Liver (tissue), 3 donors: ENCODE measurements around the gene ASPHD1.

Experiments used
- EGR1 ChIP-seq, 2 donors: IDR thresholded peaks; 2 replicates each; pipeline ENCODE4 v1.6.1; 2016 to 2018; ENCODE audit warnings: antibody characterized with exemption in 2 of 2, low read depth in 2 of 2
- GABPA ChIP-seq, 2 donors: IDR thresholded peaks in 1 of 2; conservative IDR thresholded peaks in 1 of 2; 2 replicates each; pipeline ENCODE4 v1.6.1; 2016; ENCODE audit warnings: antibody characterized with exemption in 2 of 2, mild to moderate bottlenecking in 1 of 2, moderate library complexity in 1 of 2
- RAD21 ChIP-seq, 2 donors: IDR thresholded peaks; 2 replicates each; pipeline ENCODE4 v1.6.1; 2016; ENCODE audit warnings: antibody characterized with exemption in 2 of 2, mild to moderate bottlenecking in 2 of 2
- YY1 ChIP-seq: IDR thresholded peaks from 2 replicates; pipeline ENCODE4 v1.6.1; 2016; ENCODE audit warnings: antibody characterized with exemption, mild to moderate bottlenecking
- TF ChIP-seq, protein P1 (sequence below): fragments of 150-350 bp; IDR thresholded peaks from 2 replicates; pipeline ENCODE4 v1.5.1; 2017; ENCODE audit warnings: improper control_type of control experiment, low read depth, low read length; ENCODE audit not compliant: missing input control
- TF ChIP-seq, protein P2 (sequence below): IDR thresholded peaks from 2 replicates; pipeline ENCODE4 v1.6.1; 2016; ENCODE audit warnings: antibody characterized with exemption, mild to moderate bottlenecking
- TF ChIP-seq, protein P3 (sequence below): IDR thresholded peaks from 2 replicates; pipeline ENCODE4 v1.6.1; 2016; ENCODE audit warnings: antibody characterized with exemption
- donor health status: healthy.
- donor health status: healthy.

DNA sequence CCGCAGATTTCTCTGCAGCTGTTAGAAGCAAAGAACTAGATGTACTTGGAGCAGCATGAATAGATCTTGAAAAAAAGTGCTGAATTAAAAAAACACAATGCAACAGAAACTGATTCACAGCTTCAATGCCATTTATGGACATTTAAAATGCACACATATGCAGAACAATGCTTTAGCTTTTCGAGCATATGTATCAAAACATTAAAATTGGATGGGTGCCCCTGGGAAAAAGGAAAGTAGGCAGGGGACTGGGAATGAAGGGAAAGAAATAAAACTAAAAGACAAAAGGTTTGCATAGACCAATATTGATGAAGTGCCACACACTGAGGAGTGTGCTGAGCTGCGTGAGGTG is 20.7 kb downstream of the ASPHD1 start:
- TF ChIP-seq, protein P1, sequence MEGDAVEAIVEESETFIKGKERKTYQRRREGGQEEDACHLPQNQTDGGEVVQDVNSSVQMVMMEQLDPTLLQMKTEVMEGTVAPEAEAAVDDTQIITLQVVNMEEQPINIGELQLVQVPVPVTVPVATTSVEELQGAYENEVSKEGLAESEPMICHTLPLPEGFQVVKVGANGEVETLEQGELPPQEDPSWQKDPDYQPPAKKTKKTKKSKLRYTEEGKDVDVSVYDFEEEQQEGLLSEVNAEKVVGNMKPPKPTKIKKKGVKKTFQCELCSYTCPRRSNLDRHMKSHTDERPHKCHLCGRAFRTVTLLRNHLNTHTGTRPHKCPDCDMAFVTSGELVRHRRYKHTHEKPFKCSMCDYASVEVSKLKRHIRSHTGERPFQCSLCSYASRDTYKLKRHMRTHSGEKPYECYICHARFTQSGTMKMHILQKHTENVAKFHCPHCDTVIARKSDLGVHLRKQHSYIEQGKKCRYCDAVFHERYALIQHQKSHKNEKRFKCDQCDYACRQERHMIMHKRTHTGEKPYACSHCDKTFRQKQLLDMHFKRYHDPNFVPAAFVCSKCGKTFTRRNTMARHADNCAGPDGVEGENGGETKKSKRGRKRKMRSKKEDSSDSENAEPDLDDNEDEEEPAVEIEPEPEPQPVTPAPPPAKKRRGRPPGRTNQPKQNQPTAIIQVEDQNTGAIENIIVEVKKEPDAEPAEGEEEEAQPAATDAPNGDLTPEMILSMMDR: no peak
- TF ChIP-seq, protein P2, sequence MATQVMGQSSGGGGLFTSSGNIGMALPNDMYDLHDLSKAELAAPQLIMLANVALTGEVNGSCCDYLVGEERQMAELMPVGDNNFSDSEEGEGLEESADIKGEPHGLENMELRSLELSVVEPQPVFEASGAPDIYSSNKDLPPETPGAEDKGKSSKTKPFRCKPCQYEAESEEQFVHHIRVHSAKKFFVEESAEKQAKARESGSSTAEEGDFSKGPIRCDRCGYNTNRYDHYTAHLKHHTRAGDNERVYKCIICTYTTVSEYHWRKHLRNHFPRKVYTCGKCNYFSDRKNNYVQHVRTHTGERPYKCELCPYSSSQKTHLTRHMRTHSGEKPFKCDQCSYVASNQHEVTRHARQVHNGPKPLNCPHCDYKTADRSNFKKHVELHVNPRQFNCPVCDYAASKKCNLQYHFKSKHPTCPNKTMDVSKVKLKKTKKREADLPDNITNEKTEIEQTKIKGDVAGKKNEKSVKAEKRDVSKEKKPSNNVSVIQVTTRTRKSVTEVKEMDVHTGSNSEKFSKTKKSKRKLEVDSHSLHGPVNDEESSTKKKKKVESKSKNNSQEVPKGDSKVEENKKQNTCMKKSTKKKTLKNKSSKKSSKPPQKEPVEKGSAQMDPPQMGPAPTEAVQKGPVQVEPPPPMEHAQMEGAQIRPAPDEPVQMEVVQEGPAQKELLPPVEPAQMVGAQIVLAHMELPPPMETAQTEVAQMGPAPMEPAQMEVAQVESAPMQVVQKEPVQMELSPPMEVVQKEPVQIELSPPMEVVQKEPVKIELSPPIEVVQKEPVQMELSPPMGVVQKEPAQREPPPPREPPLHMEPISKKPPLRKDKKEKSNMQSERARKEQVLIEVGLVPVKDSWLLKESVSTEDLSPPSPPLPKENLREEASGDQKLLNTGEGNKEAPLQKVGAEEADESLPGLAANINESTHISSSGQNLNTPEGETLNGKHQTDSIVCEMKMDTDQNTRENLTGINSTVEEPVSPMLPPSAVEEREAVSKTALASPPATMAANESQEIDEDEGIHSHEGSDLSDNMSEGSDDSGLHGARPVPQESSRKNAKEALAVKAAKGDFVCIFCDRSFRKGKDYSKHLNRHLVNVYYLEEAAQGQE: no peak
- TF ChIP-seq, protein P3, sequence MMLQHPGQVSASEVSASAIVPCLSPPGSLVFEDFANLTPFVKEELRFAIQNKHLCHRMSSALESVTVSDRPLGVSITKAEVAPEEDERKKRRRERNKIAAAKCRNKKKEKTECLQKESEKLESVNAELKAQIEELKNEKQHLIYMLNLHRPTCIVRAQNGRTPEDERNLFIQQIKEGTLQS: no peak
- TF ChIP-seq GABPA (IDR thresholded peaks at IDR 0.05 in 1 of 2, conservative IDR thresholded peaks at IDR 0.05 in 1 of 2): no peak
- no peak for TF ChIP-seq RAD21 (IDR thresholded peaks at IDR 0.05)
- TF ChIP-seq YY1: no peak
- no peak for TF ChIP-seq EGR1 (IDR thresholded peaks at IDR 0.05; ENCODE audit: low read depth in 2 of 2)
